Activated CD8-positive, alpha-beta memory T cell treated with anti-CD3 and anti-CD28 coated beads, Interleukin-2, amount 50 U/mL, for 24 hours (primary cell): Measurements from ENCODE around the gene SMIM10.
"Not testable (repeated sequence)": the region's sequence is repeated elsewhere in the genome, so short reads cannot be mapped to it uniquely, and the experiment has no call there.

Source experiments
- DNase-seq: peaks from one replicate; pipeline ENCODE4 v3.0.0-alpha.2; 2020; ENCODE audit errors: extremely low read depth

SMIM10 gene

GRCh38 chrX:134990801-134991481, at the start of gene SMIM10:
SMIM10 (plus strand) TSS chrX:134990991; CDS start chrX:134991096, 105 bp downstream.
- DNase-seq = no peak

- not testable (repeated sequence) for DNase-seq
These were observed 44.4 kb upstream of the SMIM10 start for GRCh38 chrX:134946364-134946763.

DNA sequence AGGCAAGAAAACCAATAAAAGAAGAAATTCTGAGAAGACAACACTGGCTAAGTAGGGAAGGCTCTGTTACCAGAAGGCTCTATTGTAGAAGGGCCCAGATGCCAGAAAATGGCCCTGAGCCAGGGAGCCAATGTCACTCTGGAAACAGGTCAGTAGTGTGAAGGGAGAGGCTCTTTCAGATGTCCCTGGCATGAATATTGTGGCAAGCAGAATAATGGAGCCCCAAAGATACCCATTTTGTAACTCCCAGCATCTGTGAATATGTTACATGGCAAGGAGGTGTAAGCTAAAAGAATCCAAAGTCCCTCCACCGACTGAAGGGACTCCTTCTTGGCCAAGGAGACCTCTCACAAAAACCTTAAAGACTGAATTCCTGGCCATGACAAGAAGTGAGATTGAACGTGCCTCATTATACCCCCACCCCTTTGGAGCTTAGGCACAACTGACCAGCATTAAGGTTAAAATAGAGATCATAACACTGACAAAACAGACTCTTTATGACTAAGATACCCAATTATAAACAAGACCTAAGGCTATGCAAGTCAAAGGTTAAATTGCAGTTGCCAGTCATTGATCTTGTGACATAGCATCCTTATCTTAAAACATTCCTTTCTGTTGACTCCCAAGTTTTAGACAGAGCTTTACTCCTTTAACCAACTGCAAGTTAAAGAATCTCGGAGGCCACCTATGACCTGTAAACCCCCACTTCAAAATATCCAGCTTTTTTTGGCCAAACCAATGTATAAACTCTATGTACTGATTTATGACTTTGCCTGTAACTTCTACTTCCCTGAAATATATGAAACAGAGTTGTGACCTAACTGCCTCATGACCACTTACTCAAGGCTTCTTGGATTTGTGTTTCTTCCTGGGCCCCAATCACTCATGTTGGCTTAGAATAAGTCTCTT, 42.2 kb upstream of the SMIM10 start:
- DNase-seq = no peak

DNA sequence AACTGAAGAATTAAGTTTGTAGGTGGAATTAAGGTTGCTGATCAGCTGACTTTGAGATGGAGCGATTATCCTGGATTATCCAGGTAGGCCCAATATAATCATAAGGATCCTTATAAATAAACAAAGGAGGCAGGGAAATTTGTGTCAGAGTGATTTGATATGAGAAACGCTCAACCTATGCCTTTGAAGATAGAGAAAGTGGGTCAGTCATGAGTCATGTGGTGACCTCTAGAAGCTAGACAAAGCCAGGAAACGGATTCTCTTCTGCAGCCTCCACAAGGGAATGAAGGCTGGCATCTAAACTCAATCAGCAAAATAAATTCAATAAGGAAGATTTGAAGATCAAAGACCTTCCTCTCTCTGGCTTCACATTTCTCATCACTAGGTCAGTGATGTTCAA, 41.5 kb upstream of the SMIM10 start:
- DNase-seq = no peak

DNA sequence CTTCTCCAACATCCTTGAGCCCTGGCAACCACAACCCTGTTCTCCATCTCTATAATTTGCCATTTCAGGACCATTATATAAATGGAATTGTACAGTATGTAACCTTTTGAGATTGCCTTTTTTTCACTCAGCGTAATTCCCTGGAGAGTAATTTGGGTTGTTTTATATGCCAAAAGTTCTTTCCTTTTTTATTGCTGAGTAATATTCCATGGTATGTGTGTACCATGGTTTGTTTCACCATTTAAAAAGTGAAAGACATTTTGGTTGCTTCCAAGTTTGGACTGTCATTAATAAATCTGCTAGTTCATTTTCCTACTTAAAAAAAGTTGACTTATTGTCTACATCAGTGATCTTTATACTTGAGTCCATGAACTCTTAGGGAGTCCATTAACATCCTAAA, 33.0 kb upstream of the SMIM10 start:
- DNase-seq = no peak

- DNase-seq = not testable (repeated sequence)
These were observed 30.4 kb upstream of the SMIM10 start for GRCh38 chrX:134960366-134960765.

GRCh38 chrX:134963041-134963440, 27.8 kb upstream of the SMIM10 start:
- DNase-seq = no peak

GRCh38 chrX:134969726-134970125, 21.1 kb upstream of the SMIM10 start:
- no peak for DNase-seq

DNA sequence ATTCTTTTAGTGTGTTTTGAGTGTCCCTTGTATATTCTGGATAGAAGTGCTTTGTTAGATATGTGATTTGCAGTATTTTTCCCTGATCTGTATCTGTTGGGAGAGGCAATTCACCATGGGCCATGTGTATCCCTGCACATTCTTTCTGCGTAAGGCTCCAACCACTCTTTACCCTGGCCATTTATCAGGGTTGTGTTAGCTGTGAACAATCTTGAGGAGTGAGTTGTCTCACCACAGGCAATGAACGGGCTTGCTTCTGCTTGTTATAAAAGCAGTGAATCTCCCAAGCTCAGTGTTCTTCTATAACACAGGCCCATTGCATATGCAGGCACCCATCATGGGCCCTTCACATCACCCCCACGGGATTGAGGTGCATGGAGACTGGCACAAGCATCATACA, 18.9 kb upstream of the SMIM10 start:
- DNase-seq = no peak

- DNase-seq = no peak
These were observed 15.3 kb upstream of the SMIM10 start for GRCh38 chrX:134975516-134975915.

DNA sequence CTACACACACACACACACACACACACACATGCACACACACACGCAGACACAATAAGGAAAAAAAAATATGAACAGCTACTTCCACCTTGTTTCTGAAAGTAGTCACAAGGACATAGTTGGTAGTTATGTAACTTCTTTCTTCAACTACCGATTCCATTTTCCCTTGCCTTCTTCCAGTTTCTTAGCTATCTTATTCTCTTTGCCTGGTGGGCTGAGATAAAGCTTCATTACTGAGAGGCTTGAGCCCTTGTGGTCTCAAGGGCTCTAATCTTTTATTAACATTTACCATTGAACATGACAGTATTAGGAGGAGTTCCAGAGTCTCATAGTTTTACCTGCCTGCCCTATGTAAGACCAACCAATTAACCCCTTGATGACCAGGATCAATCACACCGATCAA, 8.9 kb upstream of the SMIM10 start:
- no peak for DNase-seq

- DNase-seq = no peak
These were observed 8.0 kb upstream of the SMIM10 start for GRCh38 chrX:134982748-134983147.

- DNase-seq = no peak
These were observed 5.3 kb upstream of the SMIM10 start for GRCh38 chrX:134985479-134985878.

DNA sequence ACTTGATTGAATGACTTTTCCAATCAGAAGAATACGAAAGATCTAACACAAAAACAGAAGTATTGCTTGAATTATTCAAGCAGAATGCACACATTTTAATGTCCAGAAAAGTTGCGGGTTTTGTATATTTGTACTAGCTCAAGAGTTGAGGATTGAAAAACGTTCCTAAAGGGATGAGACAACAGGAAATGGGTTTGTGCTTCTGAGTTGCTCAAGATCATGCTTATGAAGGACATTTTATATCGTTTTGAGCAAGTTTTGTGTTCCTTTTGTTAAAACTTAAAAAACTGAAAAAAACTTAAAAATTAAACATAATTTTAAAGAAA, 353 bp upstream of the SMIM10 start:
- no peak for DNase-seq

- DNase-seq = no peak
These were observed 6.9 kb downstream of the SMIM10 start for GRCh38 chrX:134997646-134998045.

GRCh38 chrX:134998246-134998645, 7.5 kb downstream of the SMIM10 start:
- no peak for DNase-seq

- DNase-seq = no peak
These were observed 8.7 kb downstream of the SMIM10 start for GRCh38 chrX:134999469-134999868.

DNA sequence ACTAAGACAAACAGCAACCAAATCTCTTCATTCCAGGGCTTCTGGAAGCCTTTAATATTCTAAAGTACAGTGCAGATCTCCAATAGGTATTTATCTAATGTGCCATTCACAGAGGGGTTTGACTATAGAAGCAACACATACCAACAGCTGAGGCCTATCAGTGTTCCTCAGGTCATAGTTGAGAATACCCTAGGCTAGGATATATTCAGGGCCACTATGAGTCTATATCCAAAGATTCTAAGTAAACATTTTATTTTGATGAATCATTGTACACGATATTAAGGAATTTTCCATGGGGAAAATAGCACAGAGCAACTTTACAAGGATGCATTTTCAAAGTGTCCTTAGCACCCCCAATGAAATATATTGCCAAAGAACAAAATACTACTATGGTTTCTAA, 9.7 kb downstream of the SMIM10 start:
- DNase-seq = no peak

- DNase-seq = peak; percentile 66
These were observed 13.3 kb downstream of the SMIM10 start for GRCh38 chrX:135003876-135004623.

DNA sequence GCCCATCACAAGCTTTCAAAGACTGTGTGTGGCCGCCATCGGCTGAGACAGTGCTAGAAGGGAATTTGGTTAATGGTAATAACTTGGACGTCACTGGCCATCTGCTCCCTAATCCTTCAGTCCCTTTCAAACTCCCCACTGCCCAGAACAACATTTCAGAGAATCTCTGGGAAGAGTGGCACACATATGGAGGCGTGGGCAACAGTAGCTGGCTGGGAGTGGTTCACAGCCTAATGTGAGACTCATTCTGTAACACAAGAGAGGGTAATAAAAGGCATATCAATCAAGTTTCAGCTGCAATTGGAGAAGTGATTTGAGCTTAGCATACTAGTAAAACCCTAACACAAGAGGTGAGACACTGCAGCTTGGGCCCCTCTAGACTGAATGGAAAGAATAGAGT, 15.4 kb downstream of the SMIM10 start:
- no peak for DNase-seq

DNA sequence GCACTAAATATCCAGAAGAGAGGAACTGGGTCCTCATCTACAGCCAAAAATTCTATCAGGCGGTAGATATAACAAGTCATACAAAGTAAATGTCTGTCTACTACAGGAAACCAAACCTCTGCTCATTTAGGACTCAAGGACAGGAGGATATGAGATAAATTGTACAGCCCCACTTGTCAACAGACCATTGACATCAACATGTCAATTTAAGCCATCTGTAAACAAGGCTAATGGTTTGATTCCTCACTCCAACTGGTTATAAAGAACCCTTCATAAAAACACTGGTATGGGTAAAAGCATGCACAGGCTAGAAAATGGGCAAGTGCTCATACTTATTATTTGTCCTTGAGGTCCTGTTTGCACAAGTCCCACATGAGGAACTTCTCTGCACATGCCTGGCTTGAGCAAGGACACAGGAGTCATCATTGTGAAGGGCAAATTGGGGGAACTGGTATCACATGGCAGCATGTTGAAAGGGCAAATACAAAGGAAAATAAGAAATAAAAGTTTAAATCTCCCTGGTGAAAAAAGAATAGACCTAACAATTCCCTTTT, 18.3 kb downstream of the SMIM10 start:
- DNase-seq = no peak

DNA sequence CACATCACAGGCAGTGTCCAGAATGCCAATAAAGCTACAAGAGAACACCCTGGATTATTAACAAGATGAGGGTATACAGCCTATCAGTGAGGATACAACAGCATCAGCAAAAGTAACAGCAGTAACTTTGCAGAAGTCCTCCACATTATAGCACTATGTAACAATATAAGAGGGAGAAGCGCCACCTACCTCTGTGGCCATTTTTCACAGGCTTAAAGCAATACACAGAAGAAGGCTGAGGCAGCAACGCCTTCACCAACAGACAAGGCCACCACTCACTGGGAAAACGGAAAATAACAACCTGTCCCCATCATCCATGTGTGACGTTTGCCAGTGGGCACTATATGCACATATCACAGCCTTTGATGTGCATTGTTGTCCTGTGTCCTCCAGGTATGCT, 19.0 kb downstream of the SMIM10 start:
- DNase-seq = no peak
